Endometrium (tissue), 2 donors: ENCODE data around the gene REXO5.
"Not testable (repeated sequence)": the region's sequence is repeated elsewhere in the genome, so short reads cannot be mapped to it uniquely, and the experiment has no call there.

Experiments used
- FAIRE-seq: peaks from 2 replicates; lab custom pipeline; 2012; peaks lifted over from hg19 to GRCh38; lab: Jason Lieb, UNC
- donor health status: control.
- donor health status: control.

The REXO5 gene

DNA sequence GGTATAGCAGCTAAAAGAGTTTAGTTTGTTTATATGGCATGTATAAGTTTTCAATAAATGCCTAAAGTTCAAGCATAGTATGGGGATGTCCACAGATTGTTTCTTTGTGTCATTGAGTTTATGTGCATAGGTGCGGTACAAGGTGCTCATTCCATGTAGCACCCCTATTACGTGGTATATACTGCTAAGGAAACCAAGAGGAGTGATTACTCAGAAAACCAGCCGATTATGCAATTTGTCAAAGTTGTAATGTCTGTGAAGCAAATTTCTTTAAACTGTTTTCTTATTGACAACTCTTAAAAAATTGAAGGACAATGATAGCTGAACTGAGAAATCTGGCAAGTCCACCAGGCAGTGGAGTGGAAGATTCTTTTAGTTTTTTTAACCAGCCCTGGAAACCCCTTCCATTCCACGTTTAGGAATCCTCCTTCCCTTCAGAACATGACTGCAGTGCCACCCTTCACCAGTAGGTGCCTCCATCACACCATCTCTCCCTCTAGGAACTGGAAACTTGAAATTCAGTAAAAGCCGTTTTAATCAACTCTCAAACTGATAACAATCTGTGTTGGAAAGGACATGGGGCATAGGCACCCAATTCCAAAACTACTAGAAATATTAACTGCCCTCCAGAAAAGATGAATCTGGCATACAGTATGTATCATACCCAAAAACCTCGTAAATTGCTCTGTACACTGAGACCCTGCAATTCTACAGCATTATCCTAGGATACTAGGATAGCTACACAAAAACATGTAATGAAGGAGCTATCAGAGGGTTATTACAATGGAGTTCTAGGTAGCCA is 43.5 kb downstream of the REXO5 start:
- peak; percentile 57 for FAIRE-seq

DNA sequence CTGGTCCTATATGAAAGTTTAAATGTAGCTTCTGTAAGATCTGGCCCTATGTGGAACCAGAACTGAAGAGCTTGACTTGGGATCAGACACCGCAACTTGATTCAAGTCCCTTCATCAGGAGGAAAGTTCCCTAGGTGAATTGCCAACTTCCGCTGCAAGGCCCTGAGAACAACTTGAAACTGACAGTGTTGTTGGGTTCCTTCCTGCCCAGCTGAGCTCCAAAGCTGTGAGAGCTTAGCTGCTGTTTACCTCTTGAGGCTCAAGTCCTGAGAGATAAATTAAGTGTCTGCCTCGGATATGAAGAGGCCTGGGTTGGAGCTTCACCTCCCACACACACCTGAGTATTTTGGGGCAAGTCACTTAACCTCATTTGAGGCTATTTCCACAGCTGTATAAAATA is 44.7 kb downstream of the REXO5 start:
- no peak for FAIRE-seq

DNA sequence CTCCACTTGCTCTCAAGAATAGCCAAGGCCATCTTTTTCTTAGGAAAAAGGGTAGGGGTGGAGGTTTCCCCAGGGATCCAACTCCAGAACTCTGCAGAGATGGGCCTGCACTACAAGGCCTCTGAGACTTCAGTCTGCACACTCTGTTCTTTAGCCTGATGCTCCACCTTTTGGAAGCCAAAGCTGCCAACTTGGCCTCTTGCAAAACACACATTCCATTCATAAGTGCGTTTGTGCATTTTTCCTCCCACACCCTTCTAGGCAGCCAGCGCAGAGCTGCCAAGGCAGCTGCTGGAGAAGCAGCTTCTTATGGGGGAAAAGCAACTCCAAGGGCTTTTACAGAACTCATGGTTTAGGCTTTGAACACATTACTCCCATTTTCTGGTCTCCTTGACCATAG is 45.3 kb downstream of the REXO5 start:
- FAIRE-seq: no peak

DNA sequence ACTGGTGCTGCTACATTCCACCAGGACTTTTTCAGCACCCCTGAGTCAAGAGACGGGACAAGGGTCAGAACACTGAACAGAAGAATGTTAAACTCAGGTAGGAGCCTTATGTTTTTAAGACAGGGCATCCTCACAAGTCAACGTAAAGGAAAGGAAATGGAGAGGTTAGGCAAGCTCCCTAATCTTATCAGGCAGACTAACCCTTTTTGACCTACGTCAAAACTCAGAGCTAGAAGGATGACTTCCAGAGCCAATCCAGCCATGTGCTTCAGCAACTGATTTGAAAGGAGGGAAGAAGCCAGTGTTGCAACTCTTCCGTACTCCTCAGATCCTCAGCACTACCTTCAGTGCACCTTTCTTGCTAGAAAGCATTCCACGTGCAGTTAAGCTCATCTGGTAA is 46.8 kb downstream of the REXO5 start:
- FAIRE-seq: no peak

DNA sequence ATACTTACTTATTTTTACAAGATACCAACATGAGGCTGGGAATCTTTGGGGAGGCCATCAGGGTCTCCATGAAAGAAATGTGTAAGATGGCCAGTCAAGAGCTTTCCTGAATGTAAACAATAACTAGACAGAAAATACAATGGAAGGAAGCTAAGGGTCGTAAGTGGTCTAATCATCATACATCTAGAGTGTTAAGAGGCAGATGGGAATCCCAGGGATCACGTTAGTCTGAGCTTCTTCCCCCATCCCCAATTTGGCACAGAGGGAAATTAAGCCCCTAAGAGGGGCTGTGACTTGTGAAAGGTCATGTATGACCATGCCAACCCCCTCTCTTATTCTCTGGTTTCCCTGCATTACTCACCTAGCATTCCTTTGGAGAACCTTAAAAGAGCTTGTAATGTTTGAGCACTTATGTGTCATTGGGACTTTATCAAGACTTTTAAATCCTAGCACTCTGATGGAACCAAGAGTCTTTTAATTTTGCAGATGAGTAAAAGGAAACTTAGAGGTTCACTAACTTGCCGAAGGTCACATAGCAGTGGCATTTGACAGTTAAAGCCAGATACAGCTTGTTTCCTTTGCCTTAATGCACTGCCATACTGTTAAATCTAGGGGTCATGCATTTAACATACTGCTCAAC is 47.8 kb downstream of the REXO5 start:
- no peak for FAIRE-seq

DNA sequence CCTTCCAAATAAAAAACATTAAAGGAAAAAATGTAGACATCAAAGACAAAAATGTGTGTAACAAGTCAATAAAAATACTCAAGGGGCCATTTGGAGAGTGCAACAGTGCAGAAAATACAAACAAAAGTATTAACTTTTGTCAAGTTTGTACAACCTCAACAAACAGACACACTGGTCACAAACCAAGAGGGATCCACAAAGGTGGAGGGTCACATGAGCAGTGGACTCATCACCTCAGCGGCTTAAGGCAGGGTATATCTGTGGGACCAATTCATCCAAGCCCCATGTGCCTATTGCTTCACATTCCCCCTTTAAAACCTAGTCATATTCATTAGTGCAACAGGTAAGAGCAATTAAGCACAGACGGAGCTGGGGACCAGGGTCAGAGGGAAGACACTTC is 48.6 kb downstream of the REXO5 start:
- FAIRE-seq: no peak

DNA sequence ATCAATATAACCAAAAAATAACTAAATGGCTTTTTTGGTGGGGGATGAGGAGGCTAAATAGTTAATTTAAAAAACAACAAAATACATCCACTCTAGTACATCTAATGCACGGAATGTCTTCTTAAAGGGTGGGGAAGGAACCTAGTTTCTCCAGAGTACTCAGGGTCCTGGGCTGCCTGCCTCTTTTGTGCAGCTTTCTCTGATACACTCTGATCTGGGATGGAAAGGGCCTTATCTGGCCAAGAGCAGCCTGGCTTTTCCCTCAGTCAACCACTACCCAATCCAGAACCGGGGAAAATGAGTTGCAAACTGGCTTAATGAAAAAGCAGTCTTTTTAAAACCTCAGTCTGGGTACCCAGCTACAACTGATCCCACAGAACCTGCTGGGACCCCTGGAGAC is 51.0 kb downstream of the REXO5 start:
- no peak for FAIRE-seq

DNA sequence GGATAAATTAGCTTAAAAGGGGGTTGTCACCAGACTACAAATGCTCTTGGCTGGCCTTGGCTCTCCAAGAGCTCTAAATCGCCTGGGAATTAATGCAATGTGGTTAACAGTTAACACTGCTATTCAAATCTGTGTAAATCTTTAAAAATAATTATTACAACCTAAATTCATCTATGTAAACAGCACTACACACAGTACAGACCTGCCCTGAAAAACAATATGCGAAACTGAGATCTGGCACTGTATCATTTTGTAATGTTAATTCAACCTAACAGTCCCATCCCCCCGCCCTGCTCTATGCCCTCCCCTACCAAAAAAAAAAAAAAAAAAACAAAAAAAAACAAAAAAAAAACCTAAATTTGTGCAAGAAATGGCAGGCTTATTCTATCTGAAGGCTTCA is 52.9 kb downstream of the REXO5 start:
- no peak for FAIRE-seq

DNA sequence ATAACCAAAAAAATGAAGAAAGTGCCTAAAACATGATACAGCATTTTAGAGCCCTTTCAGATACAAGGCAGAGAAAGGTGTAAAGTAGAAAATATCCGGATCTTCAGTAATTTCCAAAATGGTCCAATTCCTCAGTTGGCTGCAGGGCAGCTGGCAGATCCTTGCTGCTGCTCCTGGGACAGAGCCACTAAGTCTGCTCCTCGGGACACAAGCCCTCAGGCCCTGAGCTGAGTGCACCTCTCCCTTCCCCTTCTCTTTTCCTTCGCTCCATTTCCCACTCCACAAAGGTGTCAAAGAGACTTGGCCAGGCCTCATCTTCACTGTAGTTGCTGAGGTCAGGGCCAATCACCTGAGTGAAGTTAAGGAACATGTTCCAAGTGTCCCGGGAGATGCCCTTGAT is 53.4 kb downstream of the REXO5 start:
- FAIRE-seq: no peak

DNA sequence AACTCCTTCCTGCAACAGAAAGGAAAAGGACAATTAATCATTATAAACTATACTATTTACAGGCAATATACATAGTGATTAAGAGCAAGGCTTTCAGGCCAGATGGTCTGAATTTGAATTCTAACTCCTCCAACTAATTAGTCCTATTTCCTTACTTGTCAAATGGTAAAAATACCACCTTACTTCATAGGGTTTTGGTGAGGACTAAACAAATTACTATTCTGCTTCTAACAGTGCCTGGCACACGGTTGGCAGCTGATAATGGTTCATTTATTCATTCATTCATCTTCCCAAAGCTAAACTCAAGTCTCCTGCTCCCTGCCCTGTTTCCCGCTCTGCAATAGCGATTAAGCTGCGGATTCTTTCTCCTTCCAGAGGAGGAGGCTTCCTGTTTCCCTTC is 54.0 kb downstream of the REXO5 start:
- no peak for FAIRE-seq

DNA sequence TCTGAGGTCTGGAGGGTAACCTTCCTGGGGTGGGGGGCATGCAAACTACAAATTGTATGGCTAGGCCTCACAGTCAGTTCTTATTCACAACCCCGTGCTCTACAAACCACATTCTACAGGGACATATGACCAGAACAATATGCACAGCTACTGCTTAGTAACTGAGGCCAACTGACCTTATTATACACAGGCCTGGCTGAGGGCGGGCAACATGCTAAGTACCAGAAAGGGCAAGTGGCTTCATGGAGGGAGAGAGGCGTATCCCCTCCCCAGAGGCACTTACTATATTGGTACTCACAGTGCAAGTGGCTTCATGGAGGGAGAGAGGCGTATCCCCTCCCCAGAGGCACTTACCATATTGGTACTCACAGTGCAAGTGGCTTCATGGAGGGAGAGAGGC is 54.7 kb downstream of the REXO5 start:
- not testable (repeated sequence) for FAIRE-seq

DNA sequence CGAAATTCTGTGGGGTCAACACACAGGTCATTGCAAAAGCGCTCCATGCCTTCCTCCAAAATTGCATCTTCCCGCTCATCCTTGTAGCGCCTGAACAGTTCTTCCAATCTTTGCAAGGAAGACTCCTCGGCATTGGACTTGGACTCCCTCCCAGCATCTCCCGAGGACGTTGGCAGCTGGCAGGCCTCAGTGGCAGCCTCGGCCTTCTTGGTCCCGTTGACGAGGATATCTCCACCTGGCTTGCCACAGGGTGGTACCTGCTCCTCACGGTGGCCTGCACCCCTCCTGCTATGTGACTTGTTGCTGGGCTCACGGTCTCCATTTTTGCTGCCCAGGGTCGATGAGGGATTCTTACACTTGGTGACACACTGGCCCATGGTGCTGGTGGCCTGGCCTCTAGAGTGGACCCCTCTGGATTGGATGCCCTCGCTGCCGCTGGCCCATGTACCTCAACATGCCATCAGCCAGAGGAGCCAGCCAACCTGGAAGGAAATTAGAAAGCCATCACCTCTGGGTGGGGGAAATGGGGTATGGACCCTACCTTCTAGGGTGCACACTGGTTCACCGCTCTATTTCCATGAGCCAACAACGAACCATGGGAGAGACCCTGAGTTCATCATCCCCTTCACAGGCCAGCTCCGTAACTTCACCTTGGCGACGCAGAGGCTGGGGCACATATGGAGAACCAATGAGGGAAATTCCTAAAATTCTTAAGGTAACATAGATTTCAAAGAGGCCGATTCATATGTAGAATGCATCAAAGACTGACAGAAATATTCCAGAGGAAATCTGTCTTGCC is 56.0 kb downstream of the REXO5 start:
- FAIRE-seq: no peak

DNA sequence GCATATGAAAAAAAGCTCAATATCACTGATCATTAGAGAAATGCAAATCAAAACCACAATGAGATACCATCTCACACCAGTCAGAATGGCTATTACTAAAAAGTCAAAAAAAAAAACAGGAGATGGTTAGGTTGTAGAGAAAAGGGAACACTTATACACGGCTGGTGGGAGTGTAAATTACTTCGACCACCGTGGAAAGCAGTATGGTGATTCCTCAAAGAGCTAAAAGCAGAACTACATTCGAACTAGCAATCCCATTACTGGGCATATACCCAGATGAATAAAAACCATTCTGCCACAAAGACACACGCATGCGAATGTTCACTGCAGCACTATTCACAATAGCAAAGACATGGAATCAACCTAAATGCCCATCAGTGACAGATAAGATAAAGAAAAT is 58.0 kb downstream of the REXO5 start:
- FAIRE-seq: not testable (repeated sequence)

DNA sequence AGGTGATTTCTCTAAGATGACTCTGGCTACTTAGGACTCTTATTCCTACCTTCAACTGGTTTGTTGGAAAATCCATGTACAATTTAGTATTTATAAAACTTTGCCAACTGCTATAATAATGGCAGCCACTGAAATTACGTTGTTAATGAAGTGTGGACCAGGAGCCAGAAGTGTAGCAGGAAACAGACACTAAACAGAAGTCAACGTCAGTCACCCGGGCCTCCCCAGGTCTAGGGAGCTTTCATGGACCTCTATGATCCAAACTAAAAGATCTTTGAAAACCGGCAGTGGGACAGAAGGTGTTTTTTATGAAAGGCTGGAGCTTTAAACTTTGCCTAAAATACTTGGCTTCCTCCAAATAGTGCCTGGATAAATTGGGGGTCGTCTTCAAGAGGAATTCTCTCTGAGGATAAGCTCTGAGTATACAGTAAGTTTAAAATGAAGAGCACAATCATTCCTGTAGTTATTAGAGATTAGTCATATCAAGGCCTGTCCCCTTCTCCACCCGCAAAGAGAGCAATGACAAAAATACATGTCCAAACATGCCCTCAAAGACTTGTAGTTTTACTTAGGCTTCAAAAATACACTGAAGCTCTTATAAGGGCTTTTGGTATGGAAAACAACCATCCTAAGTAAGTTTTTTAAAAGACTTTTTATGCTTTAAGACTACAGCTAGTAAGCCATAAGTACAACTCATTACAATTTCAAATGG is 59.2 kb downstream of the REXO5 start:
- FAIRE-seq: no peak

DNA sequence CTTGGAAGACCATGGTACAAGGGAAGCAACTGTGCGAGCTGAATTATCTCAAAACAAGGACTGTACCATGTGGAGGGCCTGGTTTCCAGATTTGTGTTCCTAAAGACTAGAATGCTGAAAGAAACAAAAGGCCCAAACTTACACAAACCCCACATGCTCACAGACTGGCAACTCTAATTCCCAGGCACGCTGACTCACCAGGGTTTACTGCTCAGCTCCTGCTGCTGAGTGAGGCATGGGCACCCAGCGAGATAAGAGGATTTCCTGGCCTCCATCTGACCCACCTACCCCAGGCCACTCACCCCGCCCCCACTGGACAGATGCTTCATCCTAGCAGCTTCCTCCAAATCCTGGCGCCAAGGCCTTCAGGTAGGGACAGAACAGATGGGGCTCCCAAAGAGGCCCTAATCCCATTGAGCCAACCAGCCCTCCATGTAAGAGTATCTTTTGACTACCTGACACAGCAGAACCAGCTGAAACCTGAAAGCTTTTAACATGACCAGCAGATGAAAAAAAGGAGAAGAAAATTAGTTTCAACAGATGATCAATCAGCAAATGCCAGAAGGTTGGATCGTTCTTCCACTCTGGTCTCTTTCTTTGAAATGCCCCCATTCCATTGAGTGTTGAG is 59.9 kb downstream of the REXO5 start:
- FAIRE-seq: no peak

DNA sequence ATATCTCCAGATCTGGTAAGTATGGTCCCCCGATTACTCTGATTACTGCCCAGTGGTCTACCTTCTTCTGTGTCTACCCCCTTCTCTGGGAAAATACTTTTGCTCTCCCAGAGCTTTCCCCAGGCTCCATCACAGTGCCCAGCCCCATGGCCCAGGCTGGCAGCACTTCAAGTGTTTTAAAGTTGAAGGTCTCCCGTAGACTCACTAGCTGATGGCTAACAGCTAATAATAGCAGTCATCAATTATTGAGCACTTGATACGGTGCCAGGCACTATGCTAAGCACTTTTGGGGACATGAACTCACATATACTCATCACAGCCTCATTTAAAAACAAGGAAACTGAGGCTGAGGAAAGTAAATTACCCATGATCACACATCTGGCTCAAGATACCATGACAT is 60.5 kb downstream of the REXO5 start:
- FAIRE-seq: no peak

DNA sequence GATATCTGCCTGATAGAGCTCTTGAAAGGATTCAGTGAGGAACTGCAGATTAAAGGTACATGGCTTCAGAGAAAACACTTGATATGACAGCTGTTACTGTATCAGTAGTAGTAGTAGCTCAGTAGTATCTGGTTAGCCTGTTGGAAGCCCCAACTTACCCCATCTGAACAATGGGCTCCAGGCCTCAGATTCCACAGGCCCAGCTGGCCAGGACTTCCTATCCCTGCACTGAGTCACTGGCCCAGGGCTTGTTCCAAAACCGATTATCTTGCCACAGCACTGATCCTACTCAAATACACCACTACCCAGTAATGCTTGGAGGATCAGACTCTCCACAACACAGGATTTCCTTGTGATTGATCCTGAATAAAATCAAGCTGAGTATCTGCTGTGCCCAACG is 61.3 kb downstream of the REXO5 start:
- no peak for FAIRE-seq

DNA sequence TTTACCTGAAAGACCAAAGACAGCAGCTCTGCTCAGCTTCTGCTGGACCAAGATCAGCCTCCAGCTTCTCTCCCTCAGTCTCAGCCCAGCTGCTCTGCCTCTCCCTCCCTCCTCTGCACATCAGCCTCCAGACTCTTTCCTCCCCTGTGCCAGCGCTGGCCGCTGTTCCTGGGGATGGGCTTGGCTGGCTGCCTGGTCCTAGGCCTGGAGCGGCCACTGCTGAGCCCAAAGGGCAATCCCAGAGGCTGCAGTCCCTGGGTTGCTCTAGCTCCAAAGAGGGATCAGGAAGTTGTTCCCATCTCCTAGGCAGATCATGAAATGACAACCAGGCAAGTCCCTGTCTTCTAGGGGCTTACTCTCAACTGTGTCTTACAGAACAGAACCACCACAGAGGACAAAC is 62.6 kb downstream of the REXO5 start:
- no peak for FAIRE-seq

DNA sequence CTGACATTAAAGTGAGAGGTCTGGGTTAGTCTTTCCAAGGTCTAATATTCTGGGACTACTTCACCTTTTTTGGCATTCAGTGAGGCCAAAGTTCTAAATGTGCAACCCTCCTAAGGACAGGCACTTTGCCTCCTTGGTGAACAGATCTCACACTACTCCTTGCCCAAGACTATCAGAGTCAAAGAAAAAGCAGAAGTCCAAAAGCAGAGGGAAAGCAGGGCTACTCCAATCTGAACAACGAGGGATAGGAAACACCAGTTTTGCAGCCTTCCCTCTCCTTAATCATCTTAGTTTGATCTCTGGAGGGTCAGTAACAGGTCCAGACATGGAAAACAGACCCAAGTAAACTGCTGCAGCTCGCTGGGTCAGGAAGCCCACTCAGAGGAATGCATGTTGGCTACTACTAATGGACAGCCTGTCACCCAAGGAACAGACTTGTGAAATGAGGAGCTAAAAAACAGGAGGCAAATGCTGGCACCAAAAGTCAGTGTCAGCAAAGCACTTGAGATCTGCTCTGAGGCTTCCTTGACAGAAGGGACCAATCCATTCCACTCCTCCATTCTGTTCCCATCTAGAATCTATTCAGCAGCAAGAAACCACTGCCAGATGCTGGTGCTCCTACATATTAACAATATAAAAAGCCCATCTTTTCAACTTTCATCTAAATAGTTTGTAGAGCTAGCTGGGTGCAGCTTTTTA is 63.9 kb downstream of the REXO5 start:
- no peak for FAIRE-seq

DNA sequence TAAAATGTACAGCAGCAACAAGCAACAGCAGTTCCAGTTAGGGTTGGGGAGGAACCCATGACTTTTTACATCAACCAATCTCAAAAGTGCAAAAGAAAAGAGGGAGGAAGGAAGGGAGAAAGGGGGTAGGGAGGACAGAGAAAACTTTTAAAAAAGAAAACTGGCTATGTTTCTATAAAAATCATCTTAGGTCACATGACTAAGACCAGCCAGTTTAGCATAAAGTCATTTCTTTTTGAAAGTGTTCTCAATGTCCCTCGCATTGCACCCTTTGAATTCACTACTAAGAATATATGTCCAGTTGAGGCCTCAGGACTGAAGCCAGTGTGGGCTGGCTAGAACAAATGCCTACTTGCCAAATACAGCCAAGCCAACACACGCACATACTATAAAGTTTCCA is 64.9 kb downstream of the REXO5 start:
- no peak for FAIRE-seq
